ENCODE data around the gene DLG2.
"Not testable (repeated sequence)": the region's sequence is repeated elsewhere in the genome, so short reads cannot be mapped to it uniquely, and the experiment has no call there.

Gene DLG2

GRCh38 chr11:84310268-84310667, 1316.9 kb downstream of the DLG2 start:
- H3K4me3 ChIP-seq (ENCODE audit: low read length) = no peak overlapping the region
- DNase-seq (ENCODE audit: low read depth) = no peak
- no peak for TF ChIP-seq CTCF (IDR thresholded peaks at IDR 0.05; ENCODE audit: insufficient read depth, low read depth, low read length, missing control alignments)

GRCh38 chr11:84308491-84308890, 1318.7 kb downstream of the DLG2 start:
- not testable (repeated sequence) for DNase-seq (ENCODE audit: low read depth); H3K4me3 ChIP-seq (ENCODE audit: low read length)

GRCh38 chr11:84300092-84300491, 1327.1 kb downstream of the DLG2 start:
- TF ChIP-seq CTCF (IDR thresholded peaks at IDR 0.05; ENCODE audit: insufficient read depth, low read depth, low read length, missing control alignments) = no peak
- no peak overlapping the region for H3K4me3 ChIP-seq (ENCODE audit: low read length)
- no peak for DNase-seq (ENCODE audit: low read depth)

- H3K4me3 ChIP-seq (ENCODE audit: low read length) = no peak overlapping the region
- TF ChIP-seq CTCF (IDR thresholded peaks at IDR 0.05; ENCODE audit: insufficient read depth, low read depth, low read length, missing control alignments) = no peak
- no peak for DNase-seq (ENCODE audit: low read depth)
These were observed 1329.6 kb downstream of the DLG2 start for GRCh38 chr11:84297570-84297969.

GRCh38 chr11:84295815-84296214, 1331.3 kb downstream of the DLG2 start:
- H3K4me3 ChIP-seq (ENCODE audit: low read length) = no peak overlapping the region
- DNase-seq (ENCODE audit: low read depth) = no peak
- TF ChIP-seq CTCF (IDR thresholded peaks at IDR 0.05; ENCODE audit: insufficient read depth, low read depth, low read length, missing control alignments) = no peak

- no peak for DNase-seq (ENCODE audit: low read depth)
- H3K4me3 ChIP-seq (ENCODE audit: low read length) = no peak overlapping the region
- no peak for TF ChIP-seq CTCF (IDR thresholded peaks at IDR 0.05; ENCODE audit: insufficient read depth, low read depth, low read length, missing control alignments)
These were observed 1334.2 kb downstream of the DLG2 start for GRCh38 chr11:84292955-84293354.

GRCh38 chr11:84292006-84292405, 1335.1 kb downstream of the DLG2 start:
- TF ChIP-seq CTCF (IDR thresholded peaks at IDR 0.05; ENCODE audit: insufficient read depth, low read depth, low read length, missing control alignments) = no peak
- no peak overlapping the region for H3K4me3 ChIP-seq (ENCODE audit: low read length)
- DNase-seq (ENCODE audit: low read depth) = no peak

GRCh38 chr11:84290647-84291046, 1336.5 kb downstream of the DLG2 start:
- no peak for TF ChIP-seq CTCF (IDR thresholded peaks at IDR 0.05; ENCODE audit: insufficient read depth, low read depth, low read length, missing control alignments)
- no peak for DNase-seq (ENCODE audit: low read depth)

More at GRCh38 chr11:84290647-84291046, 1336.5 kb downstream of the DLG2 start:
- no peak overlapping the region for H3K4me3 ChIP-seq (ENCODE audit: low read length)

Data from epithelial cell of esophagus (primary cell).